SK-N-SH (cell line): ENCODE data around the gene LPCAT3. TPM values are rescaled to one million over a fixed set of nuclear protein-coding genes. Genes with fewer than 3 reads are reported as not detected.

Source experiments
- CTCF ChIA-PET: fragments of 300-600, 350-600 bp; formaldehyde crosslinking; extraction: SDS; loops from one replicate; lab custom pipeline; 2021; lab: Yijun Ruan, JAX
- POLR2A ChIA-PET: fragments of 350-600 bp; sonication (Branson Sonifier 250); formaldehyde crosslinking; extraction: SDS; loops from one replicate; lab custom pipeline; 2020; ENCODE audit warnings: antibody characterized with exemption, inconsistent platforms; lab: Yijun Ruan, JAX
- DNase-seq: peaks from one replicate; pipeline ENCODE4 v3.0.0; 2012
- H2AFZ ChIP-seq: fragments of 200-600 bp; sonication (generic); 2 replicates; pipeline ENCODE4 v1.8.1; 2016; ENCODE audit warnings: antibody characterized with exemption, mild to moderate bottlenecking, low read depth
- H3F3A ChIP-seq: fragments of 200-600 bp; sonication (generic); replicated peaks from 2 replicates; pipeline ENCODE3; 2016; ENCODE audit warnings: antibody characterized with exemption, mild to moderate bottlenecking; ENCODE audit not compliant: insufficient read depth
- H3K27ac ChIP-seq, 2 experiments: fragments of 200-500 bp in 1 of 2; fragments of 200-600 bp in 1 of 2; sonication (Bioruptor generic) in 1 of 2; sonication (generic), shearing (Covaris generic) in 1 of 2; 2 replicates each; pipeline versions ENCODE4 v1.5.1 to v1.6.1; 2014 to 2016; ENCODE audit warnings: low read depth in 2 of 2, inconsistent platforms in 1 of 2, low read length in 1 of 2, mild to moderate bottlenecking in 1 of 2, mixed read lengths in 1 of 2
- H3K27me3 ChIP-seq: fragments of 200-600 bp; sonication (generic), shearing (Covaris generic); 2 replicates; pipeline ENCODE4 v1.6.1; 2016; ENCODE audit warnings: mixed run types; ENCODE audit not compliant: insufficient read depth
- H3K36me3 ChIP-seq, 2 experiments: fragments of 200-500 bp in 1 of 2; fragments of 200-600 bp in 1 of 2; sonication (Bioruptor generic) in 1 of 2; sonication (generic) in 1 of 2; replicated peaks in 1 of 2; 2 replicates each; pipeline versions ENCODE3 to v1.5.1; 2014 to 2016; ENCODE audit warnings: low read length in 1 of 2, mild to moderate bottlenecking in 1 of 2; ENCODE audit not compliant: insufficient read depth in 2 of 2, control insufficient read depth in 1 of 2
- H3K4me1 ChIP-seq, 2 experiments: fragments of 200-500 bp in 1 of 2; fragments of 200-600 bp in 1 of 2; sonication (Bioruptor generic) in 1 of 2; sonication (generic), shearing (Covaris generic) in 1 of 2; 2 replicates each; pipeline versions ENCODE4 v1.5.1 to v1.6.1; 2014 to 2016; ENCODE audit warnings: low read depth in 1 of 2, low read length in 1 of 2, mixed run types in 1 of 2; ENCODE audit not compliant: insufficient read depth in 2 of 2, control insufficient read depth in 1 of 2
- H3K4me2 ChIP-seq: fragments of 200-600 bp; sonication (generic), shearing (Covaris generic); 2 replicates; pipeline ENCODE4 v1.6.1; 2017; ENCODE audit warnings: mixed run types
- H3K4me3 ChIP-seq, 2 experiments: fragments of 200-500 bp in 1 of 2; fragments of 200-600 bp in 1 of 2; sonication (Bioruptor generic) in 1 of 2; sonication (generic), shearing (Covaris generic) in 1 of 2; 2 replicates each; pipeline versions ENCODE4 v1.5.1 to v1.8.1; 2014 to 2016; ENCODE audit warnings: low read depth in 2 of 2, inconsistent platforms in 1 of 2, low read length in 1 of 2, mild to moderate bottlenecking in 1 of 2, mixed read lengths in 1 of 2, moderate library complexity in 1 of 2
- H3K79me2 ChIP-seq: fragments of 200-600 bp; sonication (generic); 2 replicates; pipeline ENCODE4 v1.8.1; 2017; ENCODE audit warnings: mild to moderate bottlenecking; ENCODE audit not compliant: insufficient read depth
- H3K9ac ChIP-seq: fragments of 200-600 bp; sonication (generic); 2 replicates; pipeline ENCODE4 v1.6.1; 2017; ENCODE audit warnings: mixed run types
- H3K9me2 ChIP-seq: fragments of 200-600 bp; sonication (generic); 2 replicates; pipeline ENCODE4 v1.6.1; 2017; ENCODE audit warnings: mixed run types
- H3K9me3 ChIP-seq: fragments of 200-600 bp; sonication (generic); 2 replicates; pipeline ENCODE4 v1.6.1; 2017; ENCODE audit warnings: mixed run types, mild to moderate bottlenecking, moderate library complexity
- H4K20me1 ChIP-seq: fragments of 200-600 bp; sonication (generic); 2 replicates; pipeline ENCODE4 v1.6.1; 2017; ENCODE audit warnings: mild to moderate bottlenecking, mixed run types; ENCODE audit not compliant: insufficient read depth
- ELF1 ChIP-seq: IDR thresholded peaks from 2 replicates; pipeline ENCODE4 v1.4.0; 2012
- EZH2phosphoT487 ChIP-seq: fragments of 200-600 bp; sonication (generic); IDR thresholded peaks from 2 replicates; pipeline ENCODE4 v1.6.1; 2017; ENCODE audit warnings: low read depth, mixed run types, mild to moderate bottlenecking, antibody characterized with exemption, moderate library complexity, borderline replicate concordance
- FOSL2 ChIP-seq: IDR thresholded peaks from 2 replicates; pipeline ENCODE4 v1.4.0; 2012; ENCODE audit warnings: low read depth, mild to moderate bottlenecking, moderate library complexity, borderline replicate concordance
- MEF2A ChIP-seq: IDR thresholded peaks from 2 replicates; pipeline ENCODE4 v1.4.0; 2012; ENCODE audit warnings: low read depth, borderline replicate concordance
- PBX3 ChIP-seq: IDR thresholded peaks from 2 replicates; pipeline ENCODE4; 2012
- RCOR1 ChIP-seq: fragments of 150-350 bp; IDR thresholded peaks from 2 replicates; pipeline ENCODE4 v1.6.1; 2017; ENCODE audit warnings: antibody characterized with exemption, low read length
- SIN3A ChIP-seq: IDR thresholded peaks from 2 replicates; pipeline ENCODE4 v1.6.1; 2012; ENCODE audit warnings: low read depth, mild to moderate bottlenecking, low read length, moderate library complexity, borderline replicate concordance
- SMC3 ChIP-seq: IDR thresholded peaks from 2 replicates; pipeline ENCODE4 v1.6.1; 2012; ENCODE audit warnings: low read depth, low read length, improper control_type of control experiment
- WGBS: methylation state at CpG from one replicate; pipeline ENCODE4 v1.1.6; 2017; ENCODE audit warnings: low lambda C conversion rate; 5-methylcytosine and 5-hydroxymethylcytosine counted together
- polyA plus RNA-seq, 3 experiments: library from polyadenylated mRNA; depleted of rRNA; stranded (reverse); fragments of >200 nt; gene quantifications; 2 replicates each; pipeline ENCODE4 v1.2.3, GENCODE V29; 2012
- TF ChIP-seq, protein P1 (sequence below): IDR thresholded peaks from 2 replicates; pipeline ENCODE4 v1.6.1; 2012; ENCODE audit warnings: mild to moderate bottlenecking, low read depth, low read length, moderate library complexity
- TF ChIP-seq, protein P2 (sequence below): fragments of 200-600 bp; sonication (generic); IDR thresholded peaks from 2 replicates; pipeline ENCODE4 v1.6.1; 2017; ENCODE audit warnings: antibody characterized with exemption, mild to moderate bottlenecking, moderate library complexity
- TF ChIP-seq, protein P3 (sequence below): fragments of 150-350 bp; IDR thresholded peaks from 2 replicates; pipeline ENCODE4 v1.6.1; 2016; ENCODE audit warnings: mild to moderate bottlenecking, low read depth, low read length

Gene LPCAT3
- polyA plus RNA-seq, 1 of the 3 experiments (the other 2 are of a cell fraction), result 23.8 TPM

GRCh38 chr12:7006639-7007038 lies 11.6 kb downstream of the LPCAT3 start:
- no peak for DNase-seq
- no peaks in the 10 kb centered on the region for H3K27me3 ChIP-seq
- no peaks in the 10 kb centered on the region for H4K20me1 ChIP-seq
- peaks cover 4 to 8% of the 10 kb centered on the region in 2 experiments for H3K36me3 ChIP-seq
- POLR2A ChIA-PET, result no interaction called here
- H3K9me2 ChIP-seq, result no peaks in the 10 kb centered on the region
- no peaks in the 10 kb centered on the region for H3K4me1 ChIP-seq
- no peak overlapping the region for H3K9ac ChIP-seq
- H2AFZ ChIP-seq, result no peak overlapping the region
- TF ChIP-seq MEF2A (no peak), SMC3 (no peak), RCOR1 (no peak), EZH2phosphoT487 (no peak), ELF1 (no peak), PBX3 (no peak), FOSL2 (no peak), SIN3A (no peak)
- TF ChIP-seq, protein P1, sequence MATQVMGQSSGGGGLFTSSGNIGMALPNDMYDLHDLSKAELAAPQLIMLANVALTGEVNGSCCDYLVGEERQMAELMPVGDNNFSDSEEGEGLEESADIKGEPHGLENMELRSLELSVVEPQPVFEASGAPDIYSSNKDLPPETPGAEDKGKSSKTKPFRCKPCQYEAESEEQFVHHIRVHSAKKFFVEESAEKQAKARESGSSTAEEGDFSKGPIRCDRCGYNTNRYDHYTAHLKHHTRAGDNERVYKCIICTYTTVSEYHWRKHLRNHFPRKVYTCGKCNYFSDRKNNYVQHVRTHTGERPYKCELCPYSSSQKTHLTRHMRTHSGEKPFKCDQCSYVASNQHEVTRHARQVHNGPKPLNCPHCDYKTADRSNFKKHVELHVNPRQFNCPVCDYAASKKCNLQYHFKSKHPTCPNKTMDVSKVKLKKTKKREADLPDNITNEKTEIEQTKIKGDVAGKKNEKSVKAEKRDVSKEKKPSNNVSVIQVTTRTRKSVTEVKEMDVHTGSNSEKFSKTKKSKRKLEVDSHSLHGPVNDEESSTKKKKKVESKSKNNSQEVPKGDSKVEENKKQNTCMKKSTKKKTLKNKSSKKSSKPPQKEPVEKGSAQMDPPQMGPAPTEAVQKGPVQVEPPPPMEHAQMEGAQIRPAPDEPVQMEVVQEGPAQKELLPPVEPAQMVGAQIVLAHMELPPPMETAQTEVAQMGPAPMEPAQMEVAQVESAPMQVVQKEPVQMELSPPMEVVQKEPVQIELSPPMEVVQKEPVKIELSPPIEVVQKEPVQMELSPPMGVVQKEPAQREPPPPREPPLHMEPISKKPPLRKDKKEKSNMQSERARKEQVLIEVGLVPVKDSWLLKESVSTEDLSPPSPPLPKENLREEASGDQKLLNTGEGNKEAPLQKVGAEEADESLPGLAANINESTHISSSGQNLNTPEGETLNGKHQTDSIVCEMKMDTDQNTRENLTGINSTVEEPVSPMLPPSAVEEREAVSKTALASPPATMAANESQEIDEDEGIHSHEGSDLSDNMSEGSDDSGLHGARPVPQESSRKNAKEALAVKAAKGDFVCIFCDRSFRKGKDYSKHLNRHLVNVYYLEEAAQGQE, result no peak
- TF ChIP-seq, protein P2, sequence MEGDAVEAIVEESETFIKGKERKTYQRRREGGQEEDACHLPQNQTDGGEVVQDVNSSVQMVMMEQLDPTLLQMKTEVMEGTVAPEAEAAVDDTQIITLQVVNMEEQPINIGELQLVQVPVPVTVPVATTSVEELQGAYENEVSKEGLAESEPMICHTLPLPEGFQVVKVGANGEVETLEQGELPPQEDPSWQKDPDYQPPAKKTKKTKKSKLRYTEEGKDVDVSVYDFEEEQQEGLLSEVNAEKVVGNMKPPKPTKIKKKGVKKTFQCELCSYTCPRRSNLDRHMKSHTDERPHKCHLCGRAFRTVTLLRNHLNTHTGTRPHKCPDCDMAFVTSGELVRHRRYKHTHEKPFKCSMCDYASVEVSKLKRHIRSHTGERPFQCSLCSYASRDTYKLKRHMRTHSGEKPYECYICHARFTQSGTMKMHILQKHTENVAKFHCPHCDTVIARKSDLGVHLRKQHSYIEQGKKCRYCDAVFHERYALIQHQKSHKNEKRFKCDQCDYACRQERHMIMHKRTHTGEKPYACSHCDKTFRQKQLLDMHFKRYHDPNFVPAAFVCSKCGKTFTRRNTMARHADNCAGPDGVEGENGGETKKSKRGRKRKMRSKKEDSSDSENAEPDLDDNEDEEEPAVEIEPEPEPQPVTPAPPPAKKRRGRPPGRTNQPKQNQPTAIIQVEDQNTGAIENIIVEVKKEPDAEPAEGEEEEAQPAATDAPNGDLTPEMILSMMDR, result no peak
- TF ChIP-seq, protein P3, sequence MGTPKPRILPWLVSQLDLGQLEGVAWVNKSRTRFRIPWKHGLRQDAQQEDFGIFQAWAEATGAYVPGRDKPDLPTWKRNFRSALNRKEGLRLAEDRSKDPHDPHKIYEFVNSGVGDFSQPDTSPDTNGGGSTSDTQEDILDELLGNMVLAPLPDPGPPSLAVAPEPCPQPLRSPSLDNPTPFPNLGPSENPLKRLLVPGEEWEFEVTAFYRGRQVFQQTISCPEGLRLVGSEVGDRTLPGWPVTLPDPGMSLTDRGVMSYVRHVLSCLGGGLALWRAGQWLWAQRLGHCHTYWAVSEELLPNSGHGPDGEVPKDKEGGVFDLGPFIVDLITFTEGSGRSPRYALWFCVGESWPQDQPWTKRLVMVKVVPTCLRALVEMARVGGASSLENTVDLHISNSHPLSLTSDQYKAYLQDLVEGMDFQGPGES, result no peak
- H3F3A ChIP-seq, result no peaks in the 10 kb centered on the region
- H3K79me2 ChIP-seq, result no peaks in the 10 kb centered on the region
- H3K4me3 ChIP-seq, result no peak overlapping the region
- H3K27ac ChIP-seq, result no peak overlapping the region
- H3K4me2 ChIP-seq, result no peak overlapping the region
- H3K9me3 ChIP-seq, result no peaks in the 10 kb centered on the region
- CTCF ChIA-PET, result interaction anchor here (1.5 to 2.3 kb wide), 3 partner anchors 12 to 107 kb away, joined by 3 to 8 read pairs (median 5); partner anchors contain the start of genes C12orf57 and LPCAT3
- 94% methylated on average over 3 of the region's 3 CpGs for WGBS
